HEK293 (cell line): ENCODE data around the gene ZMYND15.

Experiments used
- CTCF ChIA-PET: fragments of 350-600 bp; formaldehyde crosslinking; extraction: SDS; loops from one replicate; lab custom pipeline; 2021; ENCODE audit warnings: antibody characterized with exemption; lab: Yijun Ruan, JAX
- POLR2A ChIA-PET: fragments of 300-600 bp; formaldehyde crosslinking; extraction: SDS; loops from one replicate; lab custom pipeline; 2020; ENCODE audit warnings: antibody characterized with exemption, inconsistent platforms; lab: Yijun Ruan, JAX
- H3K27ac ChIP-seq: fragments of 200-500 bp; sonication (Bioruptor generic); 2 replicates; pipeline ENCODE4 v1.5.1; 2014; ENCODE audit warnings: low read depth, low read length, control low read depth, inconsistent platforms; ENCODE audit errors: extremely low read depth
- H3K36me3 ChIP-seq, 2 experiments: fragments of 200-500 bp in 1 of 2; sonication (Bioruptor generic) in 1 of 2; 1 replicate in 1 of 2; 2 replicates in 1 of 2; pipeline ENCODE4 v1.5.1; 2014 to 2017; ENCODE audit warnings: inconsistent platforms in 2 of 2, low read length in 2 of 2; ENCODE audit not compliant: control insufficient read depth in 2 of 2, insufficient read depth in 1 of 2
- H3K4me1 ChIP-seq: fragments of 200-500 bp; sonication (Bioruptor generic); 2 replicates; pipeline ENCODE4 v1.5.1; 2014; ENCODE audit warnings: mild to moderate bottlenecking, low read length, inconsistent platforms; ENCODE audit not compliant: control insufficient read depth, insufficient read depth
- H3K4me3 ChIP-seq: 2 replicates; pipeline ENCODE4 v1.5.1; 2011; ENCODE audit warnings: low read depth, mild to moderate bottlenecking, control low read depth, low read length, moderate library complexity
- H3K9me3 ChIP-seq: fragments of 200-500 bp; sonication (Bioruptor generic); 2 replicates; pipeline ENCODE4 v1.5.1; 2014; ENCODE audit warnings: low read depth, low read length, inconsistent platforms; ENCODE audit not compliant: control insufficient read depth, insufficient read depth
- GLIS1 ChIP-seq: fragments of 450-650 bp; formaldehyde crosslinking; IDR thresholded peaks from 2 replicates; pipeline ENCODE4 v1.5.1; 2016; ENCODE audit warnings: missing biosample characterization, missing genetic modification characterization
- MEIS1 ChIP-seq: sonication (generic); formaldehyde crosslinking; IDR thresholded peaks from 2 replicates; pipeline ENCODE4 v1.8.1; 2022; ENCODE audit warnings: missing genetic modification reagents, mild to moderate bottlenecking, borderline replicate concordance
- SP2 ChIP-seq: fragments of 450-650 bp; formaldehyde crosslinking; IDR thresholded peaks from 2 replicates; pipeline ENCODE4 v1.5.1; 2016; ENCODE audit warnings: missing biosample characterization, missing genetic modification characterization
- SP3 ChIP-seq: fragments of 450-650 bp; formaldehyde crosslinking; IDR thresholded peaks from 2 replicates; pipeline ENCODE4 v1.5.1; 2016; ENCODE audit warnings: missing biosample characterization, missing genetic modification characterization
- YY2 ChIP-seq: fragments of 450-650 bp; formaldehyde crosslinking; IDR thresholded peaks from 2 replicates; pipeline ENCODE4 v1.5.1; 2016; ENCODE audit warnings: missing biosample characterization, missing genetic modification characterization
- ZBTB17 ChIP-seq: fragments of 450-650 bp; formaldehyde crosslinking; IDR thresholded peaks from 2 replicates; pipeline ENCODE4 v1.5.1; 2016; ENCODE audit warnings: missing biosample characterization, missing genetic modification characterization
- ZBTB48 ChIP-seq: fragments of 450-650 bp; formaldehyde crosslinking; IDR thresholded peaks from 2 replicates; pipeline ENCODE4 v1.5.1; 2016; ENCODE audit warnings: missing biosample characterization, missing genetic modification characterization
- ZFP3 ChIP-seq: fragments of 450-650 bp; formaldehyde crosslinking; IDR thresholded peaks from 2 replicates; pipeline ENCODE4 v1.5.1; 2016; ENCODE audit warnings: low read depth, missing biosample characterization, missing genetic modification characterization
- ZFP37 ChIP-seq: fragments of 450-650 bp; formaldehyde crosslinking; IDR thresholded peaks from 2 replicates; pipeline ENCODE4 v1.5.1; 2016; ENCODE audit warnings: missing biosample characterization, missing genetic modification characterization
- ZFP41 ChIP-seq: fragments of 450-650 bp; formaldehyde crosslinking; IDR thresholded peaks from 2 replicates; pipeline ENCODE4 v1.5.1; 2016; ENCODE audit warnings: missing biosample characterization, missing genetic modification characterization, borderline replicate concordance
- ZIC2 ChIP-seq: fragments of 450-650 bp; formaldehyde crosslinking; IDR thresholded peaks from 2 replicates; pipeline ENCODE4 v1.5.1; 2016; ENCODE audit warnings: missing biosample characterization, missing genetic modification characterization
- ZNF311 ChIP-seq: fragments of 450-650 bp; formaldehyde crosslinking; IDR thresholded peaks from 2 replicates; pipeline ENCODE4 v1.5.1; 2017; ENCODE audit warnings: missing biosample characterization, missing genetic modification characterization, borderline replicate concordance
- ZNF341 ChIP-seq: fragments of 450-650 bp; formaldehyde crosslinking; IDR thresholded peaks from 2 replicates; pipeline ENCODE4; 2016; ENCODE audit warnings: low read depth, missing biosample characterization, missing genetic modification characterization
- ZNF37A ChIP-seq: fragments of 450-650 bp; IDR thresholded peaks from 2 replicates; pipeline ENCODE4 v1.5.1; 2018; ENCODE audit warnings: missing biosample characterization, missing genetic modification characterization
- ZNF391 ChIP-seq: fragments of 450-650 bp; formaldehyde crosslinking; IDR thresholded peaks from 2 replicates; pipeline ENCODE4 v1.5.1; 2016; ENCODE audit warnings: low read depth, missing biosample characterization, missing genetic modification characterization, borderline replicate concordance
- ZNF423 ChIP-seq: fragments of 450-650 bp; formaldehyde crosslinking; IDR thresholded peaks from 2 replicates; pipeline ENCODE4 v1.5.1; 2016; ENCODE audit warnings: missing biosample characterization, missing genetic modification characterization
- ZNF449 ChIP-seq: fragments of 450-650 bp; formaldehyde crosslinking; IDR thresholded peaks from 2 replicates; pipeline ENCODE4 v1.5.1; 2017; ENCODE audit warnings: missing biosample characterization, mild to moderate bottlenecking, missing genetic modification characterization, moderate library complexity
- ZNF488 ChIP-seq: fragments of 450-650 bp; formaldehyde crosslinking; IDR thresholded peaks from 2 replicates; pipeline ENCODE4 v1.5.1; 2016; ENCODE audit warnings: missing biosample characterization, missing genetic modification characterization
- ZNF585B ChIP-seq: fragments of 450-650 bp; formaldehyde crosslinking; IDR thresholded peaks from 2 replicates; pipeline ENCODE4 v1.5.1; 2016; ENCODE audit warnings: missing biosample characterization, missing genetic modification characterization
- ZNF776 ChIP-seq: fragments of 450-650 bp; formaldehyde crosslinking; IDR thresholded peaks from 2 replicates; pipeline ENCODE4 v1.5.0; 2017; ENCODE audit warnings: missing biosample characterization, missing genetic modification characterization, borderline replicate concordance
- ZNF830 ChIP-seq: fragments of 450-650 bp; IDR thresholded peaks from 2 replicates; pipeline ENCODE4 v1.5.0; 2018; ENCODE audit warnings: missing biosample characterization, missing genetic modification characterization, low read depth, mild to moderate bottlenecking, moderate library complexity
- TF ChIP-seq, protein P1 (sequence below): fragments of 450-650 bp; formaldehyde crosslinking; IDR thresholded peaks from 2 replicates; pipeline ENCODE4 v1.5.1; 2016; ENCODE audit warnings: missing biosample characterization, missing genetic modification characterization
- TF ChIP-seq, protein P2 (sequence below): fragments of 450-650 bp; formaldehyde crosslinking; IDR thresholded peaks from 2 replicates; pipeline ENCODE4 v1.5.1; 2016; ENCODE audit warnings: missing biosample characterization, missing genetic modification characterization
- TF ChIP-seq, protein P3 (sequence below): fragments of 450-650 bp; formaldehyde crosslinking; IDR thresholded peaks from 2 replicates; pipeline ENCODE4 v1.5.1; 2016; ENCODE audit warnings: missing biosample characterization, missing genetic modification characterization

Gene ZMYND15

GRCh38 chr17:4722678-4723240, 16.9 kb upstream of the ZMYND15 start:
- Histone ChIP-seq H3K27ac (no peak overlapping the region), H3K4me3 (no peak overlapping the region), H3K36me3 (peaks cover 4 to 30% of the 10 kb centered on the region in 2 experiments; a peak in 2 of 3 replicates), H3K9me3 (no peaks in the 10 kb centered on the region), H3K4me1 (peaks cover 31% of the 10 kb centered on the region)
- TF ChIP-seq ZNF391 (tag by site-specific recombination) (no peak), SP3 (tag by site-specific recombination) (no peak), YY2 (no peak), ZNF341 (tag by site-specific recombination) (no peak), ZNF311 (tag by site-specific recombination) (no peak), ZFP3 (tag by site-specific recombination) (no peak), ZNF776 (tag by site-specific recombination) (no peak), ZNF449 (no peak), ZNF423 (tag by site-specific recombination) (no peak), ZNF830 (tag by site-specific recombination) (no peak), ZNF585B (tag by site-specific recombination) (no peak), ZBTB48 (tag by site-specific recombination) (no peak), ZFP41 (tag by site-specific recombination) (no peak), ZFP37 (tag by site-specific recombination) (no peak), ZNF488 (tag by site-specific recombination) (no peak), ZIC2 (tag by site-specific recombination) (no peak), SP2 (no peak)
- TF ChIP-seq, protein P1, sequence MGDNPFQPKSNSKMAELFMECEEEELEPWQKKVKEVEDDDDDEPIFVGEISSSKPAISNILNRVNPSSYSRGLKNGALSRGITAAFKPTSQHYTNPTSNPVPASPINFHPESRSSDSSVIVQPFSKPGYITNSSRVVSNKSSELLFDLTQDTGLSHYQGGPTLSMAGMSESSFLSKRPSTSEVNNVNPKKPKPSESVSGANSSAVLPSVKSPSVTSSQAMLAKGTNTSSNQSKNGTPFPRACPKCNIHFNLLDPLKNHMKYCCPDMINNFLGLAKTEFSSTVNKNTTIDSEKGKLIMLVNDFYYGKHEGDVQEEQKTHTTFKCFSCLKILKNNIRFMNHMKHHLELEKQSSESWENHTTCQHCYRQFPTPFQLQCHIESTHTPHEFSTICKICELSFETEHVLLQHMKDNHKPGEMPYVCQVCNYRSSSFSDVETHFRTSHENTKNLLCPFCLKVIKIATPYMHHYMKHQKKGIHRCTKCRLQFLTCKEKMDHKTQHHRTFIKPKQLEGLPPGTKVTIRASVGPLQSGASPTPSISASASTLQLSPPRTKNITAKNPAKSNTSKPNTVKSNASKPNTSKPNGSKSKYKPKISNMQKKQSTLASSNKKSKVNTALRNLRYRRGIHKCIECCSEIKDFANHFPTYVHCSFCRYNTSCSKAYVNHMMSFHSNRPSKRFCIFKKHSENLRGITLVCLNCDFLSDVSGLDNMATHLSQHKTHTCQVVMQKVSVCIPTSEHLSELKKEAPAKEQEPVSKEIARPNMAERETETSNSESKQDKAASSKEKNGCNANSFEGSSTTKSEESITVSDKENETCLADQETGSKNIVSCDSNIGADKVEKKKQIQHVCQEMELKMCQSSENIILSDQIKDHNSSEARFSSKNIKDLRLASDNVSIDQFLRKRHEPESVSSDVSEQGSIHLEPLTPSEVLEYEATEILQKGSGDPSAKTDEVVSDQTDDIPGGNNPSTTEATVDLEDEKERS (tag by site-specific recombination) = no peak
- POLR2A ChIA-PET = interaction anchor here (0.7 to 1.9 kb wide), 3 partner anchors 13 to 123 kb away, joined by 3 to 7 read pairs (median 6); partner anchors contain the start of gene ARRB2
- CTCF ChIA-PET = interaction anchor here (0.6 to 2.5 kb wide), 2 partner anchors 67 to 106 kb away, joined by 5 to 16 read pairs; partner anchors contain the start of gene GLTPD2

DNA sequence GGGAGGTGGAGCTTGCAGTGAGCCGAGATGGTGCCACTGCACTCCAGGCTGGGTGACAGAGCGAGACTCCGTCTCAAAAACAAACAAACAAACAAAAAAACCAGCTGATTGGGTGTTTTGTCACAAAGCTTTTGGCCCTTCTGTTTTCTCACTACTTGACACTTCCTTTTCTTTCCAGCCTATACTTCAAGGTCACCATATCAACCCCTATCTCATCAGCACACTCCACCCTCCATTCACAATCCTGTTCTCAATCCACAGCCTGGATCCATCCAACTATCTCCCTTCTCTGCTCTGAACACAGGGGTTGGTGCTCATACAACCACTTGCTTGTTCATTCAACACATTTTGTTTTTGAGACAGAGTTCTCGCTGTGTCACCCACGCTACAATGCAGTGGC, 15.0 kb upstream of the ZMYND15 start:
- Histone ChIP-seq H3K27ac (no peak overlapping the region), H3K9me3 (no peaks in the 10 kb centered on the region), H3K36me3 (peaks cover 0 to 11% of the 10 kb centered on the region in 2 experiments; a peak in 2 of 3 replicates), H3K4me3 (no peak overlapping the region), H3K4me1 (peaks cover 23% of the 10 kb centered on the region)
- ChIA-PET POLR2A (no interaction called here), CTCF (no interaction called here)
- TF ChIP-seq MEIS1 (CRISPR knock-in tag) (no peak), GLIS1 (tag by site-specific recombination) (no peak), ZNF37A (tag by site-specific recombination) (no peak), ZBTB17 (tag by site-specific recombination) (peak; percentile 97)
- TF ChIP-seq, protein P2, sequence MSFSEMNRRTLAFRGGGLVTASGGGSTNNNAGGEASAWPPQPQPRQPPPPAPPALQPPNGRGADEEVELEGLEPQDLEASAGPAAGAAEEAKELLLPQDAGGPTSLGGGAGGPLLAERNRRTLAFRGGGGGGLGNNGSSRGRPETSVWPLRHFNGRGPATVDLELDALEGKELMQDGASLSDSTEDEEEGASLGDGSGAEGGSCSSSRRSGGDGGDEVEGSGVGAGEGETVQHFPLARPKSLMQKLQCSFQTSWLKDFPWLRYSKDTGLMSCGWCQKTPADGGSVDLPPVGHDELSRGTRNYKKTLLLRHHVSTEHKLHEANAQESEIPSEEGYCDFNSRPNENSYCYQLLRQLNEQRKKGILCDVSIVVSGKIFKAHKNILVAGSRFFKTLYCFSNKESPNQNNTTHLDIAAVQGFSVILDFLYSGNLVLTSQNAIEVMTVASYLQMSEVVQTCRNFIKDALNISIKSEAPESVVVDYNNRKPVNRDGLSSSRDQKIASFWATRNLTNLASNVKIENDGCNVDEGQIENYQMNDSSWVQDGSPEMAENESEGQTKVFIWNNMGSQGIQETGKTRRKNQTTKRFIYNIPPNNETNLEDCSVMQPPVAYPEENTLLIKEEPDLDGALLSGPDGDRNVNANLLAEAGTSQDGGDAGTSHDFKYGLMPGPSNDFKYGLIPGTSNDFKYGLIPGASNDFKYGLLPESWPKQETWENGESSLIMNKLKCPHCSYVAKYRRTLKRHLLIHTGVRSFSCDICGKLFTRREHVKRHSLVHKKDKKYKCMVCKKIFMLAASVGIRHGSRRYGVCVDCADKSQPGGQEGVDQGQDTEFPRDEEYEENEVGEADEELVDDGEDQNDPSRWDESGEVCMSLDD (tag by site-specific recombination) = no peak
- TF ChIP-seq, protein P3, sequence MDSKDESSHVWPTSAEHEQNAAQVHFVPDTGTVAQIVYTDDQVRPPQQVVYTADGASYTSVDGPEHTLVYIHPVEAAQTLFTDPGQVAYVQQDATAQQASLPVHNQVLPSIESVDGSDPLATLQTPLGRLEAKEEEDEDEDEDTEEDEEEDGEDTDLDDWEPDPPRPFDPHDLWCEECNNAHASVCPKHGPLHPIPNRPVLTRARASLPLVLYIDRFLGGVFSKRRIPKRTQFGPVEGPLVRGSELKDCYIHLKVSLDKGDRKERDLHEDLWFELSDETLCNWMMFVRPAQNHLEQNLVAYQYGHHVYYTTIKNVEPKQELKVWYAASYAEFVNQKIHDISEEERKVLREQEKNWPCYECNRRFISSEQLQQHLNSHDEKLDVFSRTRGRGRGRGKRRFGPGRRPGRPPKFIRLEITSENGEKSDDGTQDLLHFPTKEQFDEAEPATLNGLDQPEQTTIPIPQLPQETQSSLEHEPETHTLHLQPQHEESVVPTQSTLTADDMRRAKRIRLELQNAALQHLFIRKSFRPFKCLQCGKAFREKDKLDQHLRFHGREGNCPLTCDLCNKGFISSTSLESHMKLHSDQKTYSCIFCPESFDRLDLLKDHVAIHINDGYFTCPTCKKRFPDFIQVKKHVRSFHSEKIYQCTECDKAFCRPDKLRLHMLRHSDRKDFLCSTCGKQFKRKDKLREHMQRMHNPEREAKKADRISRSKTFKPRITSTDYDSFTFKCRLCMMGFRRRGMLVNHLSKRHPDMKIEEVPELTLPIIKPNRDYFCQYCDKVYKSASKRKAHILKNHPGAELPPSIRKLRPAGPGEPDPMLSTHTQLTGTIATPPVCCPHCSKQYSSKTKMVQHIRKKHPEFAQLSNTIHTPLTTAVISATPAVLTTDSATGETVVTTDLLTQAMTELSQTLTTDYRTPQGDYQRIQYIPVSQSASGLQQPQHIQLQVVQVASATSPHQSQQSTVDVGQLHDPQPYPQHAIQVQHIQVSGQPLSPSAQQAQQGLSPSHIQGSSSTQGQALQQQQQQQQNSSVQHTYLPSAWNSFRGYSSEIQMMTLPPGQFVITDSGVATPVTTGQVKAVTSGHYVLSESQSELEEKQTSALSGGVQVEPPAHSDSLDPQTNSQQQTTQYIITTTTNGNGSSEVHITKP (tag by site-specific recombination) = peak; percentile 65
